Epithelial cell of esophagus (primary cell): Measurements from ENCODE around the gene RTKN2.

Experiments
- DNase-seq: peaks from one replicate; pipeline ENCODE4 v3.0.0; 2010; ENCODE audit warnings: low read depth
- H3K4me3 ChIP-seq: 2 replicates; pipeline ENCODE4 v1.5.1; 2011; ENCODE audit warnings: mild to moderate bottlenecking, low read length, control low read depth
- TF ChIP-seq, protein P1 (sequence below): IDR thresholded peaks from 2 replicates; pipeline ENCODE4 v1.5.1; 2011; ENCODE audit warnings: low read depth, mild to moderate bottlenecking, low read length, control low read depth, inconsistent platforms; ENCODE audit not compliant: insufficient read depth; ENCODE audit errors: missing control alignments

Gene RTKN2

DNA sequence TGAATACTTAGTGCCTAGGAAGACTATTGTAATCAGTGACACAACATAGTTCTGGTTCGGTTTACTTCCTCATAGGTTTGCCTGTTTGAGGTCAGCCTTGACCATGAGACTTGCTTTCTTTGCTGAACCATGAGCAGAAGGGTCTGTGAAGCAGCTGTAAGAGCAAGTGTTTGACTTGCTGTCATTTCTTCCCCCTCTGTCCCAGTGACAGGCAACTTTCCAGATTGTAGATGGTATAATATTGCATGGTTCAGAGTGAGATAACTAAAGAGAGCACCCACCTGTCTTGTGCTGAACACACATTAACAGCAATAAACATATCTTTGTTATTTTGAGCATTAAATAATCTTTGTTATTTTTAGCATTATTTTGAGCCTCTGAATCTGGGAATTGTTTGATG, 9.3 kb upstream of the RTKN2 start:
- no peak for DNase-seq
- H3K4me3 ChIP-seq = no peak overlapping the region
- TF ChIP-seq, protein P1, sequence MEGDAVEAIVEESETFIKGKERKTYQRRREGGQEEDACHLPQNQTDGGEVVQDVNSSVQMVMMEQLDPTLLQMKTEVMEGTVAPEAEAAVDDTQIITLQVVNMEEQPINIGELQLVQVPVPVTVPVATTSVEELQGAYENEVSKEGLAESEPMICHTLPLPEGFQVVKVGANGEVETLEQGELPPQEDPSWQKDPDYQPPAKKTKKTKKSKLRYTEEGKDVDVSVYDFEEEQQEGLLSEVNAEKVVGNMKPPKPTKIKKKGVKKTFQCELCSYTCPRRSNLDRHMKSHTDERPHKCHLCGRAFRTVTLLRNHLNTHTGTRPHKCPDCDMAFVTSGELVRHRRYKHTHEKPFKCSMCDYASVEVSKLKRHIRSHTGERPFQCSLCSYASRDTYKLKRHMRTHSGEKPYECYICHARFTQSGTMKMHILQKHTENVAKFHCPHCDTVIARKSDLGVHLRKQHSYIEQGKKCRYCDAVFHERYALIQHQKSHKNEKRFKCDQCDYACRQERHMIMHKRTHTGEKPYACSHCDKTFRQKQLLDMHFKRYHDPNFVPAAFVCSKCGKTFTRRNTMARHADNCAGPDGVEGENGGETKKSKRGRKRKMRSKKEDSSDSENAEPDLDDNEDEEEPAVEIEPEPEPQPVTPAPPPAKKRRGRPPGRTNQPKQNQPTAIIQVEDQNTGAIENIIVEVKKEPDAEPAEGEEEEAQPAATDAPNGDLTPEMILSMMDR = no peak

DNA sequence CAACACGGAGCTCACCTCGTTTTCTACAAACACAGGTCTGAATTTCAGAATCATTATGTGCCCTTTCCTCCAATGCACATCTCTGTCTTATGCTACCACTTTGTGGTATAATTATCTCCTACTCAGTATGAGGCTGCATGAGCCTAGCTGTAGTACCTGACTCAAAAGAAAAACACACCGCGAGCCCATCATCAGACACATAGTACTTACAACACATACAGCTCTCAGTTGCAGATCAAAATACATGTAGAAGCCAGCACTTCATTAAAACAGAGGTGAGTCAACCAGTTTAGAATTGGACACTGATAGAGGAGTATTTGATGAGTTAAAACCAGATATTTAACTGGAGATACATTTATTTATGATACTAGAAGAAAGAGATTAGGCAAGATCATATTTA, 1.4 kb upstream of the RTKN2 start:
- DNase-seq = peak; percentile 17
- no peak overlapping the region for H3K4me3 ChIP-seq
- TF ChIP-seq, protein P1 = no peak

DNA sequence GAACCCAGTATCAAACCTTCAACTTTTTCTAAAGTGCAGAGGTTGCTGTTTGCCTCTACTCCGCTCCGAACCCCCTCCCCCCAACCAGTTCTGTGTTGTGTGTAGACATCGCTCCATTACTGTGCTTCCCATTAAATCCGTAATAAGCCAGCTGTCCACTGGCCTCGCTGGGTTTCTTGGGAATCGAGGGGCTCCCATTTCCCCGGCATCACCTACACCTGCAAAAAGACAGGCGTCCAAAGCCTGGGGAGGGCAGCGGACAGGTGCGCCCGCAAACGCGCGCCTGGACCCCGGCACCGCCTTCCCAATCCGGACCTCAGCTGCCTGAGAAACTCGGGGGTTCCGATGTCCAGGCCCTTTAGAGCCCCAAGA, 631 bp downstream of the RTKN2 start:
- TF ChIP-seq, protein P1 = no peak
- peak overlapping the region; percentile 58 for H3K4me3 ChIP-seq
- no peak for DNase-seq

DNA sequence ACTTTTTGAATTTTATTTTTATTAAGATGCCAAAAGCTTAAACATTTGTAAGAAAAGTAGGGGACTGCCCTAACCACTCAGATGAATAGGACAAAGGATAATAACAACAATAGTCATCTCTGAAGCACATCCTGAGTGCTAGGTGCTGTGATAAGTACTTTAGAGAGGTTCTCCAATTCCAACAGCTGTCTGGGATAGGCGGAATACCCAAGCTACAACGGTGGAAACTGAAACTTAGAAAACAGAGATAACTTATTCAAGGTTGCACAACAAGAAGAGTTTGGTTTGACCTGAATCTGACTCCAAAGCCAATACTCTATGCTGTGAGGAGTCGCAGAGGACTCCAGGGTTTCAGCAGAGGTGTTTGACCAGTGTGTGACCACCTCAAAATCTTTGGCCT, 2.0 kb downstream of the RTKN2 start:
- DNase-seq = no peak
- H3K4me3 ChIP-seq = no peak overlapping the region
- TF ChIP-seq, protein P1 = no peak

DNA sequence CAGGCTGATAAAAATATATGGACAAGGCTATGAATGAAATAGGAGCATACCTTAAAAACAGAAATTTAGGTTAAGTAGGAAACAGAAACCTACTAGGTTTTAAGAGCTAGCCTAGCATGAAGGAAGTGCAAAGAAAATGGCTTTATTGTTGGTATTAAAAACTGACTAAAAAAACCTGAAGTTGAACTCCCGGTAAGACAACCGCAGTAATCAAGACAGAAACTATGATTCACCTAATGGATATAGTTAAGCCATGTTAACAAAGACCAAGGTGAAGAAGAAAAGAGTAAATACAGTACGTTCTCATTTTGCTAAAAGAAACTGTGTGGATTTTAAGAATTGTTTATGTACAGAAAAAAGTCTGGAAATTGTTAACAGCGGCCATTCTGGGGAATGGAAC, 2.5 kb downstream of the RTKN2 start:
- H3K4me3 ChIP-seq = no peak overlapping the region
- TF ChIP-seq, protein P1 = no peak
- peak; percentile 40 for DNase-seq

DNA sequence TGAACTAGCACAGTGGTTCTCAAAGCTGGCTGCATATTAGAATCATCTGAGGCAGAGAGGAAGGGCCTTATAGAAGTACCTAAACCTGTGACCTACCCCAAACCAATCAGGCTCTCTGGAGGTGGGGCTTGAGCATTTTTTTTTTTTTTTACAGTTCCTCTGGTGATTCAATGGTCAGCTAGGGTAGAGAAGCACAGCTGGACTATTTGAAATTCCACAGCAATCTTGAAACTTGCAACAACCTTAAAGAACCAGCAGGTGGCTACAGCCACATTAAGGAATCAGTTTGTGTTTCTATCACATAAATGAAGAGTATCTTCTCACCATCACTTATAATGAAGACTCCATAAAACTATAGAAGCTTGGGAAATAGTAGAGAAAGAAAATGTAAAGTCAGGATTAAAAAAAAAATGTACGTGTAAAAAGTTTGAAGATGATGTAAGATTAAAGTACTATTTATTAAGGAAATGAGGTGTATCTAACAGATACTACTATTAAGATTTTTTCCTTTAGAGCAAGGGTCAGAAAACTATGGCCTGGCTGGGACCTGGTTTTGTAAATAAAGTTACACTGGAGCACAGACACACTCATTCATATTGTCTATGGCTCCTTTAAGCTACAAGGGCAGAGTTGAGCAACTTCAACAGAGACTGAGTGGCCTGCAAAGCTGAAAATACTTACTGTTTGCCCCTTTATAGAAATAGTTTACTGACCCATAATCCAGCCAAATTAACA, 3.8 kb downstream of the RTKN2 start:
- H3K4me3 ChIP-seq = no peak overlapping the region
- TF ChIP-seq, protein P1 = peak; percentile 71
- peak; percentile 83 for DNase-seq

DNA sequence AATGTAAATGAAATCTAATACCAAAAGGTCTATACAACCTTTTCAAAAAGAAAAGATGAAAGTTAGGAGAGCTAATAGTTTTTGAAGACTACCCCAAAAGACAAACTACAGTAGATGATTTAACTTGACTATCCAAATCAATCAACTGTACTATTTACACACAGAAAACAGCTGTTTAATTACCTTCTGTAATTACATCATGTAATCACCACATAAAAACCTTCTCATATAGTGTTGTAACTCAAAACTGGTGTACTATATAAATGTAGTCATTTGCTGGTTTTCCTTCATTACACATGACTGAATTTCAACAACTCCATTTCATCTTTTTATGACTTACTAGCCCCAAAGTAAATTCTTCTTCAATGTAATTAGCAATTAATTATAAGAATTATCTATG, 4.5 kb downstream of the RTKN2 start:
- H3K4me3 ChIP-seq = no peak overlapping the region
- no peak for DNase-seq
- TF ChIP-seq, protein P1 = no peak
